SJCRH30 (cell line): ENCODE measurements around the gene TNRC6C. TPM values are rescaled to one million over a fixed set of nuclear protein-coding genes. Genes with fewer than 3 reads are reported as not detected.
A peak's percentile ranks its signal among the peaks of the same experiment; 100 is the strongest.

Source experiments
- DNase-seq, 2 experiments: peaks; one replicate each; pipeline ENCODE4 v3.0.0-alpha.2; 2015 to 2020
- H3K27ac ChIP-seq: fragments of 250-450 bp; sonication (Bioruptor Pico); 2 replicates; pipeline ENCODE4 v1.5.1; 2020; ENCODE audit warnings: mild to moderate bottlenecking, moderate library complexity
- H3K27me3 ChIP-seq: fragments of 250-450 bp; sonication (Bioruptor Pico); 2 replicates; pipeline ENCODE4 v1.5.1; 2020; ENCODE audit warnings: mild to moderate bottlenecking, moderate library complexity
- H3K36me3 ChIP-seq: fragments of 250-450 bp; sonication (Bioruptor Pico); 2 replicates; pipeline ENCODE4 v1.5.1; 2020; ENCODE audit warnings: mild to moderate bottlenecking, moderate library complexity
- H3K4me1 ChIP-seq: fragments of 250-450 bp; sonication (Bioruptor Pico); 2 replicates; pipeline ENCODE4 v1.5.1; 2020; ENCODE audit warnings: mild to moderate bottlenecking, moderate library complexity
- H3K4me3 ChIP-seq: fragments of 250-450 bp; sonication (Bioruptor Pico); 2 replicates; pipeline ENCODE4 v1.5.1; 2020; ENCODE audit warnings: mild to moderate bottlenecking, moderate library complexity
- H3K9me3 ChIP-seq: fragments of 250-450 bp; sonication (Bioruptor Pico); replicated peaks from 2 replicates; pipeline ENCODE4 v1.5.1; 2020; ENCODE audit warnings: mild to moderate bottlenecking, moderate library complexity
- total RNA-seq: library from RNA; depleted of rRNA; stranded (reverse); fragments of >200 nt; shearing (Covaris generic); gene quantifications from 2 replicates; pipeline ENCODE4 v1.2.3, GENCODE V29; 2014

The TNRC6C gene
- total RNA-seq, 1 experiment from 2014 or later, result 12.7 TPM

- peaks cover 23% of the 10 kb centered on the region for H3K4me1 ChIP-seq
- DNase-seq, result no peak
- peaks cover 6% of the 10 kb centered on the region; the same call in 1 of the 2 replicates for H3K36me3 ChIP-seq
- H3K4me3 ChIP-seq, result no peak overlapping the region
- H3K27ac ChIP-seq, result no peak overlapping the region
- no peaks in the 10 kb centered on the region for H3K27me3 ChIP-seq
- no peaks in the 10 kb centered on the region for H3K9me3 ChIP-seq
Measured at GRCh38 chr17:78124081-78124835, 165.8 kb downstream of the TNRC6C start.

GRCh38 chr17:78124836-78125137 lies 166.3 kb downstream of the TNRC6C start:
- Histone ChIP-seq H3K9me3 (no peaks in the 10 kb centered on the region), H3K27me3 (no peaks in the 10 kb centered on the region), H3K4me3 (no peak overlapping the region), H3K27ac (no peak overlapping the region), H3K36me3 (peaks cover 6% of the 10 kb centered on the region; the same call in 1 of the 2 replicates), H3K4me1 (peaks cover 23% of the 10 kb centered on the region)
- no peak for DNase-seq

DNA sequence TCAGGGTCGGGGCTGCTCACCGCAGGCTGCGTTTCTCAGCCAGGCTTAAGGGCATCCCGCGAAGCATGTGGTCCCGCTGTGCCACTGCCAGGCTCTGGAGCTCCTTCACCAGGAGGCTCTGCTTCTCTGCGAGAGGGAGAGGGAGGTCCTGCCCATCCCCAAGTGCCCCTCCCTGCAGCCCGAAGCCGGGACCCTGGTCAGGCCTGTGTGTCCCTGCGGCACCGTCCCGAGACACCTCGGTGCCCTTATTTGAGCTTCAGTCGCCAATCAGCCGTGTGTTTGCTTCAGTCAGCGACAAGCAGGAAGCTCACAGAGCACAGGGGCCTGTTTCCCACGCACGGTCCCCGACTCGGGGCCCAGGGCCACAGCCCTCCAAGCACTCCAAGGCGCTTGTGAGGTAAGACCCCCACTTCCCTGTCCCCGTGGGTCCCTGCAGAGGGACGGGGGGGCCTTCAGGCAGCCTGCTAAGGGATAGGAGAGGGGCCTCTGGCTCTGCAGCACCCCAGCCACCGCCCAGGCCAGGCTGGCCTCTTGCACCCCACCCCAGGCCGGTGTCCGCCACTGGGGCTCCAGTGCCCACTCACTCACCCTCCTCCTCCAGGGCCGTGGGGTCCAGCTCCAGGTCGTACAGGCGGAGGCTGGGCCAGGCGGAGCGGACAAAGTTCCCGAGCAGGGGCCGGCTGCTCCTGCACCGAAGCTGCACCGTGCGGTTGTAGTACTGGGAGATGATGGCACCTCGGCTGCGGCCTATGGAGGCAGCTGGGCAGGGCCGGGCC lies 166.8 kb downstream of the TNRC6C start:
- Histone ChIP-seq H3K27me3 (no peaks in the 10 kb centered on the region), H3K9me3 (no peaks in the 10 kb centered on the region), H3K4me1 (peaks cover 25% of the 10 kb centered on the region), H3K36me3 (peaks cover 6% of the 10 kb centered on the region; the same call in 1 of the 2 replicates), H3K4me3 (no peak overlapping the region; the same call in 1 of the 2 replicates), H3K27ac (peak overlapping the region; percentile 24; the same call in 1 of the 2 replicates)
- no peak for DNase-seq

- peak; percentile 68 to 78 for DNase-seq
- Histone ChIP-seq H3K9me3 (no peaks in the 10 kb centered on the region), H3K27me3 (no peaks in the 10 kb centered on the region), H3K36me3 (peaks cover 6% of the 10 kb centered on the region; the same call in 1 of the 2 replicates), H3K4me1 (peaks cover 27% of the 10 kb centered on the region), H3K27ac (peak overlapping the region; percentile 24; the same call in 1 of the 2 replicates), H3K4me3 (no peak overlapping the region; the same call in 1 of the 2 replicates)
Measured at GRCh38 chr17:78125976-78126894, 167.7 kb downstream of the TNRC6C start.

- no peaks in the 10 kb centered on the region for H3K9me3 ChIP-seq
- DNase-seq, result no peak
- H3K27me3 ChIP-seq, result no peaks in the 10 kb centered on the region
- H3K27ac ChIP-seq, result peak overlapping the region; percentile 84
- H3K36me3 ChIP-seq, result peaks cover 5% of the 10 kb centered on the region; the same call in 1 of the 2 replicates
- H3K4me1 ChIP-seq, result peaks cover 27% of the 10 kb centered on the region
- peak overlapping the region; percentile 94 for H3K4me3 ChIP-seq
Measured at GRCh38 chr17:78126895-78127238, 168.4 kb downstream of the TNRC6C start.

GRCh38 chr17:78127239-78127887 lies 168.9 kb downstream of the TNRC6C start:
- peak overlapping the region; percentile 94 for H3K4me3 ChIP-seq

GRCh38 chr17:78127888-78128550 lies 169.5 kb downstream of the TNRC6C start:
- Histone ChIP-seq H3K27me3 (no peaks in the 10 kb centered on the region), H3K36me3 (peaks cover 3% of the 10 kb centered on the region; the same call in 1 of the 2 replicates), H3K9me3 (no peaks in the 10 kb centered on the region), H3K4me1 (peaks cover 27% of the 10 kb centered on the region), H3K4me3 (peak overlapping the region; percentile 94), H3K27ac (peak overlapping the region; percentile 84)
- DNase-seq, result peak; percentile 71 to 77

More at GRCh38 chr17:78127239-78127887, 168.9 kb downstream of the TNRC6C start:
- peak overlapping the region; percentile 84 for H3K27ac ChIP-seq
- no peaks in the 10 kb centered on the region for H3K9me3 ChIP-seq
- peaks cover 27% of the 10 kb centered on the region for H3K4me1 ChIP-seq
- no peaks in the 10 kb centered on the region for H3K27me3 ChIP-seq
- peak; percentile 75 to 80 for DNase-seq
- peaks cover 3% of the 10 kb centered on the region; the same call in 1 of the 2 replicates for H3K36me3 ChIP-seq

DNA sequence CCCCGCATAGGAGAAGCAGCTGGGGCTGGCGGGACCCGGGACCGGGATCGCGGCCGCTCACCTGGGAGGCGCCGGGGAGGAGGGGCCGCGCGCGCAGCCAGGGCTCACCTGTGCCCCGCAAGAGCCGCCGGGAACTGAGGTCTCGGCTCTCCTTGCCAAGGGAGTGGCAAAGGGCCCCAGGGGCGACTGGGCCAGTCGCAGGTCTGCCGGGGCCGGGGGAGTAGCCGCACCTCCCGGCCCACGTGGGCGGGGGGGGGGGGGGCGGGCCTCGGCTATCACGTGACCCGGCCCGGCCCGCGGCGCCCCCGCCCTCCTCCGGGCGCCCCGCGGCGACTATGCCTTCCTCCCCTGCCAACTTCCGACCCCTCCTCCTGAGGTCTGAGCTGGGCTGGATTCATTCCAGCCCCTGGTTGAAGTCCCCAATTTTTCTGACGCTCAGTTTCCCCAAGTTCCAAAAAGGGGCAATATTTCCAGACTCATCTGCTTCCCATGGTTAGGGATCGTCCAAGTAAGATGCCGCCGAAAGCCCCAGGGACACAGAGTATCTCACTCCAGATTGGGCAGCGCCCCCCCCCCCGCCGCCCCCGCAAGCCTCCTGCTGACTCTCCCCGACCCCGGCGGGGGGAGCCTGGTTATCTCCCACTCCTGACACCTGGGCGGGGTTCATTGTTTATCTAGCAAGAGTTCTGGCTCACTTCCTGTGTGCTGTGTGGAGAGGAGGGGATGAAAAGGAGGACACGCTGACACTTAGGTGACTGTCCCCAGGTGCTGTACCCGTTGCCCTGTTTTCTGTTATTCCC lies 170.2 kb downstream of the TNRC6C start, which contains the start of gene TMC6:
Gene TMC6, minus strand, starts transcription at position 205 of the 800 bp plus-strand sequence. CDS start 1,923 bp downstream, outside the sequence.
- peaks cover 27% of the 10 kb centered on the region for H3K4me1 ChIP-seq
- no peaks in the 10 kb centered on the region for H3K9me3 ChIP-seq
- peak within 1 kb of the TSS; percentile 84 for H3K27ac ChIP-seq
- peak; percentile 77 to 84 for DNase-seq
- peak within 1 kb of the TSS; percentile 94 for H3K4me3 ChIP-seq
- H3K36me3 ChIP-seq, result no peaks in the 10 kb centered on the region
- no peaks in the 10 kb centered on the region for H3K27me3 ChIP-seq

DNA sequence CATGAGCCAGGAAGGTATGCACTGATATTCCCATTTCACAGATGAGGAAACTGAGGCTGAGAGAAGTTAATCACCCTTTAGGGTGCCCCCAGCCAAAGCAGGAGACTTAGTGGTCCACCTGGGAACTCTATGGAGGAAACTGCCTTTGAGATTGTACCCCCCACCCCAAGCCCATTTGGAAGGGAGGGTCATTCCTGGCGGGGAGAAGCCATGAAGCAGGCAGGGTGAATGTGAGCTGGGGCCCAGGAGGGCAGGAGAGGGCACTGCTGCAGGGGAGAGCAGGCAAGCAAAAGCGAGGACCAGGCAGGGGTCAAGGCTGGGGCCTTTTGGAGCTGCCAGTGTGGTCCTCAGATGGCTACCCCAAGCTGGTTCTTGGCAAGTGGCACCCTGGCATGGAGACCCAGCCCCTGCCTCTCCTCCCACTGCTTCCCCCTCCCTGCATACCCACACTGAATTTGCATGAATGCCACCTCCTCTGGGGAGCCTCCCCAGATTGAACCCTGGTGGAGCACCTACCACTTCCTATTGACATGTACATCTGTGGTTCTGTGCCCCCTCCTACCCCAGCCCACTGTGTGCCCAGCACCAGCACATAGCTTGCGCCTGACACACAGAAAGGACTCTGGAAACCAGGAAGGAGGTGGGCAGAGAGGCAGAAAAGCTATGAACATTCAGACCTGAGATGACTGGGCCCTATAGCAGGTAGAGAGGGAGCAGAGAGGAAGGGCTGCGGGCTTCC lies 171.0 kb downstream of the TNRC6C start:
- Histone ChIP-seq H3K9me3 (no peaks in the 10 kb centered on the region), H3K27me3 (no peaks in the 10 kb centered on the region), H3K27ac (no peak overlapping the region), H3K36me3 (no peaks in the 10 kb centered on the region), H3K4me1 (peaks cover 27% of the 10 kb centered on the region), H3K4me3 (peak overlapping the region; percentile 94)
- DNase-seq, result no peak

GRCh38 chr17:78130090-78130436 lies 171.6 kb downstream of the TNRC6C start:
- Histone ChIP-seq H3K36me3 (no peaks in the 10 kb centered on the region), H3K4me1 (peaks cover 27% of the 10 kb centered on the region), H3K4me3 (no peak overlapping the region), H3K27ac (no peak overlapping the region), H3K27me3 (no peaks in the 10 kb centered on the region), H3K9me3 (no peaks in the 10 kb centered on the region)
- peak in 1 of 2 experiments; percentile 3 for DNase-seq

GRCh38 chr17:78130437-78131101 lies 172.1 kb downstream of the TNRC6C start, which contains the start of gene TMC8:
Gene TMC8 (plus strand): TSS chr17:78130771. CDS start chr17:78131589, 818 bp downstream.
- no peaks in the 10 kb centered on the region for H3K36me3 ChIP-seq
- no peak within 1 kb of the TSS for H3K27ac ChIP-seq
- peak; percentile 45 to 54 for DNase-seq
- no peak within 1 kb of the TSS for H3K4me3 ChIP-seq
- peaks cover 23% of the 10 kb centered on the region for H3K4me1 ChIP-seq
- no peaks in the 10 kb centered on the region for H3K27me3 ChIP-seq
- no peaks in the 10 kb centered on the region for H3K9me3 ChIP-seq
